ENCODE measurements around the gene FSTL4. TPM values are rescaled to one million over a fixed set of nuclear protein-coding genes. Genes with fewer than 3 reads are reported as not detected.

Gene FSTL4
- total and polyA plus RNA-seq, 9 donors: 0.07 to 0.22 (median 0.15) TPM; not detected in 4

DNA sequence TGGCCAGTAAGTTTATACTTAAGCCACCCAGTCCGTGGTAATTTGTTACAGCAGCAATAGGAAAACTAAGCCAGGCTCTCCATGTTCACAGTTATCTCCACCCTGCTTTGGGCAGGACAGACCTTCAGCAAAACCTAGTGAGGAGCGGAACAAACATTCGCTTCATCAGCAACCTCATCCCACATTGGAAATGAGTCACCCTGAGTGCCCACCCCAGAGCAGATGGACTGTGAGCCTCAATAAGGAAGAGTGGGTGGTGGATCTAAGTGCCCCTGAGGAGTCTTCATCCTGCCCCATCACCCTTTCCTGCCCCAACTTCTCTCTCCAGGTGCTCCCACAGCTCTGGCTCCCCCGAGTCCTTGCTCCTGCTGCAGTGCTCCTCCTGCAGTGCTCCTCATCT is 78.8 kb downstream of the FSTL4 start:
- 91 to 95% (median 94%) methylated on average over 4 of the region's 4 CpGs for WGBS, 3 donors
- no peak for DNase-seq
- Histone ChIP-seq H3K9me3 (no peaks in the 10 kb centered on the region), H3K36me3 (no peaks in the 10 kb centered on the region), H3K4me1 (ENCODE audit: insufficient read depth) (no peaks in the 10 kb centered on the region), H3K27ac (no peak overlapping the region), H3K27me3 (no peaks in the 10 kb centered on the region), H3K4me3 (no peak overlapping the region)
- TF ChIP-seq EP300 (IDR thresholded peaks at IDR 0.05): no peak
- TF ChIP-seq, protein P1, sequence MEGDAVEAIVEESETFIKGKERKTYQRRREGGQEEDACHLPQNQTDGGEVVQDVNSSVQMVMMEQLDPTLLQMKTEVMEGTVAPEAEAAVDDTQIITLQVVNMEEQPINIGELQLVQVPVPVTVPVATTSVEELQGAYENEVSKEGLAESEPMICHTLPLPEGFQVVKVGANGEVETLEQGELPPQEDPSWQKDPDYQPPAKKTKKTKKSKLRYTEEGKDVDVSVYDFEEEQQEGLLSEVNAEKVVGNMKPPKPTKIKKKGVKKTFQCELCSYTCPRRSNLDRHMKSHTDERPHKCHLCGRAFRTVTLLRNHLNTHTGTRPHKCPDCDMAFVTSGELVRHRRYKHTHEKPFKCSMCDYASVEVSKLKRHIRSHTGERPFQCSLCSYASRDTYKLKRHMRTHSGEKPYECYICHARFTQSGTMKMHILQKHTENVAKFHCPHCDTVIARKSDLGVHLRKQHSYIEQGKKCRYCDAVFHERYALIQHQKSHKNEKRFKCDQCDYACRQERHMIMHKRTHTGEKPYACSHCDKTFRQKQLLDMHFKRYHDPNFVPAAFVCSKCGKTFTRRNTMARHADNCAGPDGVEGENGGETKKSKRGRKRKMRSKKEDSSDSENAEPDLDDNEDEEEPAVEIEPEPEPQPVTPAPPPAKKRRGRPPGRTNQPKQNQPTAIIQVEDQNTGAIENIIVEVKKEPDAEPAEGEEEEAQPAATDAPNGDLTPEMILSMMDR (IDR thresholded peaks at IDR 0.05): no peak
- TF ChIP-seq POLR2A (IDR thresholded peaks at IDR 0.05): no peak
- intact Hi-C loops (cut with DNase I): no loop called here

DNA sequence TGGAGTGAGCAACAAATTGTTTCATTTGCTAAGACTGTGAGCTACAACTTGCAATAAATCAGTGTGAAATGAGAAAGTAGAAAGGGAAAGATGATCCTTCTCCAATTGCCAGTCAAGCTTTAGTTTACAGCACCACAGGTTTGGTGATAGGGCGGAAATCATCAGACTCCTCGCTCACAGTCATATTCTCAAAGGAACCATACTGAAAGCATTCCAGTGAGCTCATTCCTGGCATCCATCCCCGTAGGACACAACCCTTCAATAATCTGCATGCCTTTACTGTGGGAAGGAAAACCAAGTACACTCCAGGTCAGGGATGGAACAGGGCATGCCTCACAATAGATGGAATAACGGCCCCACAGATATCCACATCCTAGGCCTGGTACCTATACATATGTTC is 80.7 kb downstream of the FSTL4 start:
- no peaks in the 10 kb centered on the region for H3K9me3 ChIP-seq
- intact Hi-C loops (cut with DNase I): no loop called here
- no peaks in the 10 kb centered on the region for H3K27me3 ChIP-seq
- 8 to 32% (median 19%) methylated on average over 4 of the region's 4 CpGs for WGBS, 3 donors
- no peak for DNase-seq
- H3K27ac ChIP-seq: no peak overlapping the region
- no peak for TF ChIP-seq POLR2A (IDR thresholded peaks at IDR 0.05)
- TF ChIP-seq, protein P1 (IDR thresholded peaks at IDR 0.05): no peak
- TF ChIP-seq EP300 (IDR thresholded peaks at IDR 0.05): no peak
- no peaks in the 10 kb centered on the region for H3K36me3 ChIP-seq
- H3K4me3 ChIP-seq: no peak overlapping the region
- no peaks in the 10 kb centered on the region for H3K4me1 ChIP-seq (ENCODE audit: insufficient read depth)

DNA sequence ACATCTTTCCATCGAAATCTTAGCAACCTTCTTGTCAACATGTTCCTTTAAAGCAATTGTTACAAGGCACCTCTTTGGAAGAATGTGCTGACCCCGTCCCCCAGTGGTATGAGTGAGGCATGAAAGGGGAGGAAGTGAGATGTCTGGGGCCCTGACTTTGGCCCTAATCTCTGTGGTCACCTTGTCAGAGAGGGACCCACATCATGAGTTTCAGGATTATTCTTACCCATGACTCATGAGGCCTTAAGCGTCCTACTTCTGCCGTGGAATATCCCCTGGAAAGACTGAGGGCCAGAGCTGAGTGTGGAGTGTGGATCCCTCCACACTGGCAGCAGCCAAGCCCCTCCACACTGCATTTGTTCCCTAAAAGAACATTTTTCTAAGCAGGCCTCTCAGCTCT is 81.2 kb downstream of the FSTL4 start:
- Histone ChIP-seq H3K4me1 (ENCODE audit: insufficient read depth) (no peaks in the 10 kb centered on the region), H3K9me3 (no peaks in the 10 kb centered on the region), H3K27ac (no peak overlapping the region), H3K27me3 (no peaks in the 10 kb centered on the region), H3K4me3 (no peak overlapping the region), H3K36me3 (no peaks in the 10 kb centered on the region)
- intact Hi-C loops (cut with DNase I): no loop called here
- WGBS, 3 donors: 77 to 88% (median 84%) methylated on average over 4 of the region's 4 CpGs
- TF ChIP-seq, protein P1 (IDR thresholded peaks at IDR 0.05): no peak
- TF ChIP-seq POLR2A (IDR thresholded peaks at IDR 0.05): no peak
- TF ChIP-seq EP300 (IDR thresholded peaks at IDR 0.05): no peak
- DNase-seq: no peak

DNA sequence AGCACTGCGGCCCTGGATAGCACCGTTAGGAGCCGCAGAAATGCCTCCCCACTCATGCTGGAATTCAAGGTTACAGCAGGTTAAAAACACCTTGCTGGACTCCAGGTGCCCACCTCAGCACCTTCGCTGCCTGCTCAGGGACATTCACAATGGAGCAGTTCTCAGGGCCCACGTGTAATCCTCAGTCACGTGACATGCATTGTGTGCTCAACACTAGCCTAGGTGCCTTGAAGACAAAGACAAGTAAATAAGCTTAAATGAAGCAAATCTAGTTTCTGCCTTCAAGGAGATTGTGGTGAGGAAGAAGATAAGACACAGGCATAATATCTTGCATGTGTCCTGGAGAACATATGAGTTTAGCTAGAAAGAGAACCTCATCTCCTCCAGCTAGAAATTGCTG is 82.1 kb downstream of the FSTL4 start:
- Histone ChIP-seq H3K9me3 (no peaks in the 10 kb centered on the region), H3K36me3 (no peaks in the 10 kb centered on the region), H3K4me3 (no peak overlapping the region), H3K4me1 (ENCODE audit: insufficient read depth) (no peaks in the 10 kb centered on the region), H3K27ac (no peak overlapping the region), H3K27me3 (no peaks in the 10 kb centered on the region)
- intact Hi-C loops (cut with DNase I): no loop called here
- no peak for TF ChIP-seq POLR2A (IDR thresholded peaks at IDR 0.05)
- TF ChIP-seq, protein P1 (IDR thresholded peaks at IDR 0.05): no peak
- no peak for TF ChIP-seq EP300 (IDR thresholded peaks at IDR 0.05)
- DNase-seq: no peak
- whole genome bisulfite sequencing, 3 donors: 47 to 72% (median 49%) methylated on average over 6 of the region's 6 CpGs

DNA sequence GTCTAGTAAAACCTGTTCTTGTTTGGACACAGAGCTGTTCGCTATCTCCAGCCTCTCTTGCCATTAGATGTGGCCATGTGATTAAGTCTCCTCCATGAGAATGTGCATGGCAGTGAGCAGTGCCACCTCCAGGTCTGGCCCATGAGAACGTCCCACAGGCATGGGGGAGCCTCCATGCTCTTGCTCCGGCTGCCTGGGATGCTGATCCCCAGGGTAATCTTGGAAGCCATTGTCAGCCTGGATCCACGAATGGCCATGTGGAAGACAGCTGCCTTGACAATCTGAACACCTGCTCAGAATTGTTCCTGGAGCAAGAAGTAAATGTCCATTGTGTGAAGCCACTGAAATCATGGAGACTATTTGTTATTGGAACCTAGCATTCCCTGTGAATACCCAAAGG is 83.5 kb downstream of the FSTL4 start:
- Histone ChIP-seq H3K27me3 (no peaks in the 10 kb centered on the region), H3K9me3 (no peaks in the 10 kb centered on the region), H3K4me3 (no peak overlapping the region), H3K36me3 (no peaks in the 10 kb centered on the region), H3K27ac (no peak overlapping the region), H3K4me1 (ENCODE audit: insufficient read depth) (no peaks in the 10 kb centered on the region)
- 62 to 72% (median 70%) methylated on average over 4 of the region's 4 CpGs for WGBS, 3 donors
- TF ChIP-seq, protein P1 (IDR thresholded peaks at IDR 0.05): no peak
- TF ChIP-seq POLR2A (IDR thresholded peaks at IDR 0.05) (no peak), EP300 (IDR thresholded peaks at IDR 0.05) (no peak)
- DNase-seq: no peak
- intact Hi-C loops (cut with DNase I): no loop called here

Data from ovary (tissue), 9 donors.